DND-41 (cell line): ENCODE measurements around the gene RPS17.
A peak's percentile ranks its signal among the peaks of the same experiment; 100 is the strongest.
"Not testable (repeated sequence)": the region's sequence is repeated elsewhere in the genome, so short reads cannot be mapped to it uniquely, and the experiment has no call there.

Experiments used
- ATAC-seq: fragments of 200-7000 bp; cut with Tn5 transposase; 3 replicates; pipeline ENCODE4 v1.9.1; 2021; ENCODE audit warnings: low read depth; ENCODE audit not compliant: insufficient read depth
- DNase-seq: peaks from one replicate; pipeline ENCODE4 v3.0.0-alpha.2; 2020
- H2AFZ ChIP-seq: 2 replicates; pipeline ENCODE4 v1.6.0; 2012; ENCODE audit warnings: low read depth, low read length
- H3K27ac ChIP-seq: 2 replicates; pipeline ENCODE4 v1.5.1; 2012; ENCODE audit warnings: low read length, inconsistent platforms
- H3K27me3 ChIP-seq: fragments of 200-600 bp; sonication (generic); 2 replicates; pipeline ENCODE4 v1.6.0; 2012; ENCODE audit warnings: low read length, mild to moderate bottlenecking, inconsistent platforms; ENCODE audit not compliant: insufficient read depth, poor library complexity
- H3K36me3 ChIP-seq: 2 replicates; pipeline ENCODE4 v1.5.1; 2012; ENCODE audit warnings: low read length, inconsistent platforms; ENCODE audit not compliant: insufficient read depth
- H3K4me1 ChIP-seq: 2 replicates; pipeline ENCODE4 v1.5.1; 2012; ENCODE audit warnings: mild to moderate bottlenecking, low read length; ENCODE audit not compliant: insufficient read depth
- H3K4me2 ChIP-seq: 2 replicates; pipeline ENCODE4 v1.6.0; 2012; ENCODE audit warnings: mild to moderate bottlenecking, moderate library complexity, low read length, inconsistent platforms; ENCODE audit not compliant: insufficient read depth
- H3K4me3 ChIP-seq, 2 experiments: fragments of 200-600 bp in 1 of 2; shearing (Covaris generic) in 1 of 2; 2 replicates each; pipeline ENCODE4 v1.5.1; 2012 to 2016; ENCODE audit warnings: inconsistent platforms in 2 of 2, low read length in 2 of 2, mild to moderate bottlenecking in 2 of 2, low read depth in 1 of 2, moderate library complexity in 1 of 2
- H3K79me2 ChIP-seq: 2 replicates; pipeline ENCODE4 v1.6.0; 2012; ENCODE audit warnings: low read length, inconsistent platforms; ENCODE audit not compliant: insufficient read depth
- H3K9ac ChIP-seq: 2 replicates; pipeline ENCODE4 v1.6.0; 2012; ENCODE audit warnings: low read depth, mild to moderate bottlenecking, inconsistent platforms, low read length, moderate library complexity
- H3K9me3 ChIP-seq: 2 replicates; pipeline ENCODE4 v1.5.1; 2012; ENCODE audit warnings: low read length, moderate library complexity, mild to moderate bottlenecking, inconsistent platforms; ENCODE audit not compliant: insufficient read depth, severe bottlenecking
- H4K20me1 ChIP-seq: 2 replicates; pipeline ENCODE4 v1.6.0; 2012; ENCODE audit warnings: low read length; ENCODE audit not compliant: insufficient read depth
- EZH2 ChIP-seq: IDR thresholded peaks from 3 replicates; pipeline ENCODE4 v1.6.1; 2012; ENCODE audit warnings: borderline replicate concordance, low read depth, mild to moderate bottlenecking, moderate library complexity, low read length, inconsistent platforms; ENCODE audit not compliant: severe bottlenecking
- TF ChIP-seq, protein P1 (sequence below): IDR thresholded peaks from 2 replicates; pipeline ENCODE4 v1.5.1; 2012; ENCODE audit warnings: borderline replicate concordance, low read length, moderate library complexity, mild to moderate bottlenecking; ENCODE audit not compliant: poor library complexity, severe bottlenecking; ENCODE audit errors: extremely low read depth

RPS17 gene

DNA sequence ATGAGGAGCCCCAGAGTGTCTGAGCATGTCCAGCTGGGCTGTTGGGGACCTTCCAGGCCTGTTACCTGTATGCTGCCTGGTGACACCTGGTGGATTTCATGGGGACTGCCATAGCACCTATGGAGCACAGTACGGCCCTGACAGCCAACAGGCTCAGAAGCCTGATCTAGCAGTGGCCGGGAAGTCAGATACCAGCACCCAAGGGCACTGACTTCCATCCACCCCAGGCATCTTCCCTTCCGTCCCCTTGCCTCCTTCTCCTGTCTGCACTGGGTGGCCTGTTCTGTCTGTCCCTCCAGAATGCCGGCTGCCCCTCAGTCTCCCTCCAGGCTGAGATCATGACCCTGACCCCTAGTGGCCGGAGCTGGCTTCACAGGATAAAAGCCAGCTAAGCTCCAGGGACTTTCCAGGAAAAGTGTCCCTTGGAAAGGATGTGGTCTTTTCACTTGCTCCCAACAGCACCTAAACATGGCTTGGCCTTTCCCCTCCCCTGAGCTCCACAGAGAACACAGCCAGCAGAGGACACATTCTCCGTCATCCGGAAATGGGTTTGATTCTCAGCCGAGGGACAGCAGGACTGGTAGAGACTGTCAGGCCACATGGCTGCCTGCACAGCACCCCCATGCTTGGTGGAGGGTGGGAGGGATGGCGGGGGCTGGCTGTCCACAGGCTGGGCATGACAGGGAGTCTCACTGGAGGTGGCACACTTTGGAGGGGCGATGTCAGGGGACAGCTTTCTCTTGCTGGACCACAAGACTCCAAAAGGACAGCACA, 9.5 kb downstream of the RPS17 start:
- Histone ChIP-seq H3K27ac (no peak overlapping the region), H3K36me3 (peaks cover 22% of the 10 kb centered on the region; the same call in 1 of the 2 replicates), H4K20me1 (peaks cover 6% of the 10 kb centered on the region)

DNA sequence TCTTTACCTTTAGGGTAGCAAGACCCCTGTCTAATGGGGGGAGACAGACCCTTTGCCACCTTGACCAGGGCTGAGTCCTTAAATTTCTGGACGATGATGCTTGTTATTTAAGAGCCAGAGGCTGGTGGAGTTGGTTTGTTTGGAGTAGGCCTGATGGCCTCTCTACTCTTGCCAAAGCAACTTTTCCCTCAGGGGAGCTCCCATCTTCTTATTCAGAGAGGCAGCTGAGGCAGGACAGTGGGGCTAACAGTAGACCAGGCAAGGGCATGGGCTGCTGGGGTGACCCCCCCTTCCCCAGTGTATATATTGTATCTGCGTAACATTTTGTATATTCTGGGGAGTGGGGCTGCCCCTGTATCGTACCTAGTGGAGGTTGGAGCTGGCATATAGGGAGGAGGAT, 10.3 kb downstream of the RPS17 start:
- no peak overlapping the region for H2AFZ ChIP-seq

More for the DNA sequence above, 9.5 kb downstream of the RPS17 start:
- DNase-seq (peak; percentile 47), ATAC-seq (peak; percentile 73)
- TF ChIP-seq, protein P1, sequence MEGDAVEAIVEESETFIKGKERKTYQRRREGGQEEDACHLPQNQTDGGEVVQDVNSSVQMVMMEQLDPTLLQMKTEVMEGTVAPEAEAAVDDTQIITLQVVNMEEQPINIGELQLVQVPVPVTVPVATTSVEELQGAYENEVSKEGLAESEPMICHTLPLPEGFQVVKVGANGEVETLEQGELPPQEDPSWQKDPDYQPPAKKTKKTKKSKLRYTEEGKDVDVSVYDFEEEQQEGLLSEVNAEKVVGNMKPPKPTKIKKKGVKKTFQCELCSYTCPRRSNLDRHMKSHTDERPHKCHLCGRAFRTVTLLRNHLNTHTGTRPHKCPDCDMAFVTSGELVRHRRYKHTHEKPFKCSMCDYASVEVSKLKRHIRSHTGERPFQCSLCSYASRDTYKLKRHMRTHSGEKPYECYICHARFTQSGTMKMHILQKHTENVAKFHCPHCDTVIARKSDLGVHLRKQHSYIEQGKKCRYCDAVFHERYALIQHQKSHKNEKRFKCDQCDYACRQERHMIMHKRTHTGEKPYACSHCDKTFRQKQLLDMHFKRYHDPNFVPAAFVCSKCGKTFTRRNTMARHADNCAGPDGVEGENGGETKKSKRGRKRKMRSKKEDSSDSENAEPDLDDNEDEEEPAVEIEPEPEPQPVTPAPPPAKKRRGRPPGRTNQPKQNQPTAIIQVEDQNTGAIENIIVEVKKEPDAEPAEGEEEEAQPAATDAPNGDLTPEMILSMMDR = peak; percentile 69
- no peak for TF ChIP-seq EZH2
- Histone ChIP-seq H3K4me2 (no peak overlapping the region), H3K4me3 (no peak overlapping the region), H3K27me3 (no peaks in the 10 kb centered on the region), H3K9me3 (no peaks in the 10 kb centered on the region), H3K4me1 (0 out of 2 replicates have a peak, but pooled peaks cover 4% of the 10 kb centered on the region), H2AFZ (peak overlapping the region; percentile 50; the same call in 1 of the 2 replicates), H3K9ac (no peak overlapping the region), H3K79me2 (no peaks in the 10 kb centered on the region)

GRCh38 chr15:82513587-82513986, 26.7 kb downstream of the RPS17 start:
- not testable (repeated sequence) for H3K36me3 ChIP-seq, H3K9me3 ChIP-seq, DNase-seq, H3K4me2 ChIP-seq, H3K27me3 ChIP-seq, H3K79me2 ChIP-seq, H3K4me1 ChIP-seq, H2AFZ ChIP-seq, H3K4me3 ChIP-seq, ATAC-seq, H3K27ac ChIP-seq, H3K9ac ChIP-seq, H4K20me1 ChIP-seq

More for the DNA sequence above, 10.3 kb downstream of the RPS17 start:
- peaks cover 4% of the 10 kb centered on the region; the same call in 1 of the 2 replicates for H4K20me1 ChIP-seq
- 0 out of 2 replicates have a peak, but pooled peaks cover 4% of the 10 kb centered on the region for H3K4me1 ChIP-seq
- no peak overlapping the region for H3K9ac ChIP-seq
- ATAC-seq = no peak
- H3K9me3 ChIP-seq = no peaks in the 10 kb centered on the region
- H3K27me3 ChIP-seq = no peaks in the 10 kb centered on the region
- no peak overlapping the region for H3K4me3 ChIP-seq
- H3K4me2 ChIP-seq = no peak overlapping the region
- peaks cover 19% of the 10 kb centered on the region; the same call in 1 of the 2 replicates for H3K36me3 ChIP-seq
- TF ChIP-seq, protein P1 = no peak
- TF ChIP-seq EZH2 = no peak
- H3K79me2 ChIP-seq = no peaks in the 10 kb centered on the region
- H3K27ac ChIP-seq = no peak overlapping the region
- DNase-seq = no peak

GRCh38 chr15:82507693-82508092, 32.6 kb downstream of the RPS17 start:
- H3K79me2 ChIP-seq, H3K9me3 ChIP-seq, H3K27me3 ChIP-seq, DNase-seq, H3K4me2 ChIP-seq, H2AFZ ChIP-seq, H4K20me1 ChIP-seq, H3K4me1 ChIP-seq, H3K4me3 ChIP-seq, H3K9ac ChIP-seq, H3K27ac ChIP-seq, H3K36me3 ChIP-seq, ATAC-seq: not testable (repeated sequence)

- H2AFZ ChIP-seq, H3K79me2 ChIP-seq, H3K36me3 ChIP-seq, H3K27ac ChIP-seq, H3K27me3 ChIP-seq, H3K4me3 ChIP-seq, H3K4me2 ChIP-seq, DNase-seq, H4K20me1 ChIP-seq, ATAC-seq, H3K9ac ChIP-seq, H3K4me1 ChIP-seq, H3K9me3 ChIP-seq: not testable (repeated sequence)
These were observed 33.2 kb downstream of the RPS17 start for GRCh38 chr15:82507087-82507486.

DNA sequence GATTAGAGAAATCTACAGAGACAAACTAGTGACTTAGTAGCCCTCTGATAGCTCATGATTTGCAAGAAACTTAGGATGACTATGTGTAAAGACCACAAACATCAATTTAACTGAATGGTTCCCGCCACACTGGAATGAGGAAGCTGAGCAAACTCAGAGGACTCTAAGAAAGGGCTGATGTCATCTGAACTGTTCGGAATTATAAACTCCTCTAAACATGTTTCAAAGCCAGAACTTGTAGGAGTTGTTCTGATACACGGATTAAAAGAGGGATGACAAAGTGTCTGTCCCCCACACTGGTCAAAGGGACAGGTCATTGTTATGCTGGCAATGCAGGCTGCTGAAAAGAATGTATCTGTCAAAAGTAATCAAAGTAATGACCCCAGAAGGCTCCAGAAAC, 34.4 kb downstream of the RPS17 start:
- not testable (repeated sequence) for H3K4me1 ChIP-seq, ATAC-seq, H3K4me3 ChIP-seq, H3K27ac ChIP-seq, H3K4me2 ChIP-seq, H4K20me1 ChIP-seq, H3K79me2 ChIP-seq, H3K9me3 ChIP-seq, H3K9ac ChIP-seq, DNase-seq, H3K27me3 ChIP-seq, H2AFZ ChIP-seq, H3K36me3 ChIP-seq
